H1 (cell line): ENCODE data around the gene CDK5RAP3. TPM values are rescaled to one million over a fixed set of nuclear protein-coding genes. Genes with fewer than 3 reads are reported as not detected.

Source experiments
- CHD2 ChIP-seq: IDR thresholded peaks from 2 replicates; pipeline ENCODE4 v1.6.1; 2012; ENCODE audit warnings: low read length, improper control_type of control experiment
- GABPA ChIP-seq: IDR thresholded peaks from 2 replicates; pipeline ENCODE4 v1.6.1; 2011; ENCODE audit warnings: mild to moderate bottlenecking, low read length, moderate library complexity, borderline replicate concordance; ENCODE audit not compliant: insufficient read depth
- JUND ChIP-seq: IDR thresholded peaks from 2 replicates; pipeline ENCODE4 v1.6.1; 2011; ENCODE audit warnings: mild to moderate bottlenecking, improper control_type of control experiment, low read length
- SIRT6 ChIP-seq: IDR thresholded peaks from one replicate; pipeline ENCODE4 v1.7.1; 2012; ENCODE audit warnings: low read length, inconsistent platforms
- TEAD4 ChIP-seq: IDR thresholded peaks from 2 replicates; pipeline ENCODE4 v1.6.1; 2012; ENCODE audit warnings: low read depth, low read length, inconsistent platforms, mixed read lengths
- polyA plus RNA-seq, 7 experiments: library from polyadenylated mRNA; depleted of rRNA in 3 of 7; stranded (reverse) in 5 of 7; unstranded in 2 of 7; fragments of >200 nt in 5 of 7; fragments of 200-250 nt in 2 of 7; gene quantifications; 1 replicate in 5 of 7; 2 replicates in 1 of 7; 4 replicates in 1 of 7; pipeline versions ENCODE4 v1.2.1 to v1.2.3, GENCODE V29; 2011 to 2013; ENCODE audit warnings: missing spikeins in 2 of 7, mixed read lengths in 2 of 7
- total RNA-seq: library from RNA; stranded (reverse); fragmentation: NEBNext Ultra II Directional; extraction: Animal tissue kit (Norgen Biotek cat#: 25700); gene quantifications from 2 replicates; pipeline ENCODE4 v1.2.1, GENCODE V29; 2021
- TF ChIP-seq, protein P1 (sequence below): IDR thresholded peaks from 2 replicates; pipeline ENCODE4 v1.6.1; 2011; ENCODE audit warnings: low read length, improper control_type of control experiment

Gene CDK5RAP3
- total and polyA plus RNA-seq, 2 of the 8 experiments (the other 6 are each of a cell fraction or from before 2014, with no cell fraction given): 88.2 to 93.2 TPM

DNA sequence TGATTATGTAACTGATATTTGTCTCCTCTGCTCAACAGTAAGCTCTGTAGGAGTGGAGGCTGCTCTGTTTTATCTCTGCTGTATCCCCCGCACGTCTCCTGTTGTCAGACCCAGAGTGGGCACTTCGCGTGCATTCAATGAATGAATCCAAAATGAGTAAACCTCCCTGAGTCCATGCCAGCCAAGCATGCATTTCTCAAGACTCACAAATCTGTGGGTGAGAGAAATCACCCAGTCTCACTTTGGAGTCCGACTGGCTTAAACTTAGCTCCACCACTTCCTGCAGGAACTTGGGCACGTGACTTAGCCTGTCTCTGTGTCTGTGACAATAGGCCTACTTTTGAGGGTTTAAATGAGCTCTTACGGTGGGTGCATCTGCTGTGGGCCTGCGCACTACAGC lies 25.8 kb upstream of the CDK5RAP3 start (continued):
- TF ChIP-seq SIRT6: no peak
- TF ChIP-seq, protein P1, sequence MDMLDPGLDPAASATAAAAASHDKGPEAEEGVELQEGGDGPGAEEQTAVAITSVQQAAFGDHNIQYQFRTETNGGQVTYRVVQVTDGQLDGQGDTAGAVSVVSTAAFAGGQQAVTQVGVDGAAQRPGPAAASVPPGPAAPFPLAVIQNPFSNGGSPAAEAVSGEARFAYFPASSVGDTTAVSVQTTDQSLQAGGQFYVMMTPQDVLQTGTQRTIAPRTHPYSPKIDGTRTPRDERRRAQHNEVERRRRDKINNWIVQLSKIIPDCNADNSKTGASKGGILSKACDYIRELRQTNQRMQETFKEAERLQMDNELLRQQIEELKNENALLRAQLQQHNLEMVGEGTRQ: no peak
- no peak for TF ChIP-seq GABPA
- no peak for TF ChIP-seq CHD2
- no peak for TF ChIP-seq JUND
- no peak for TF ChIP-seq TEAD4
